ENCODE results near the gene SOCS3. TPM values are rescaled to one million over a fixed set of nuclear protein-coding genes. Genes with fewer than 3 reads are reported as not detected.

The SOCS3 gene
- total RNA-seq, 1 donor from 2014 or later = 13.4 TPM

DNA sequence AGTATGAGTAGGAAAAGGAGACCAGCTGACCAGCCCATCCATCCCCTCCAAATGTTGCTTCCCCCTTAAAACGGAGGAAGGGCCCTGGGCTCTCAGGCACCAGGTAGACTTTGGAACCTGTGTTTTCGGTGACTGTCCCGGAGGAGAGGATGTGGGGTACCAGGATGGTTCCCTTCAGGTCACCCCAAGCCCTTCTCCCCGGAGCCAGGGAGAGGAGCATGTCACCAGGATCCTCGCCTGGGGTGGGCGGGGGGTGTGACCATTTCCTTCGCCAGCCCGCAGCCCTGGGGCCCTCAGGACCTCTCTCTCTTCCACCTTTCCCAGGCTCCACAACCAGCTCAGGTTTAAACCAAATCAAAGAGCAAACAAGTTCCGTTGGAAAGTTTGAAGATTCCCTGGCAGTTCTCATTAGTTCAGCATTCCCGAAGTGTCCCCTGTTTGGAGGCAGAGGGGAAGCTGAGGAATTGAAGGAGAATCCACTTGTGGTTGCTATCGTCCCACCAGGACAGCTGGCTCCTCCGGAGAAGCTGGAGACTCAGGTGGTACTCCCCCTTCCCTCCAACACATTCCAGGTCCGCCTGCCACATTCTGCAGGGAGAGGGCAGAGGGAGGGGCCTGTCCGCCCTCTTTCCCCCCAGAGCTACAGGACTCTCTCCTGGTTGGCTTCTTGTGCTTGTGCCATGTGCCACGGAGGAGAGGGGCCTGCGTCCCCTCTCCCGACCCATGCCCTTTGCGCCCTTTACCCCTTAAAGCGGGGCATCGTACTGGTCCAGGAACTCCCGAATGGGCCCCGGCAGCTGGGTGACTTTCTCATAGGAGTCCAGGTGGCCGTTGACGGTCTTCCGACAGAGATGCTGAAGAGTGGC, 2.0 kb downstream of the SOCS3 start:
- Histone ChIP-seq H3K9me3 (ENCODE audit: insufficient read depth, low read depth, low read length) (no peaks in the 10 kb centered on the region), H2AFZ (ENCODE audit: low read depth, low read length) (no peak overlapping the region), H3K27ac (ENCODE audit: low read depth, low read length) (peak overlapping the region; percentile 80), H3K36me3 (ENCODE audit: insufficient read depth, low read length) (peaks cover 5% of the 10 kb centered on the region), H3K9ac (ENCODE audit: low read length) (peak overlapping the region; percentile 93), H3K4me1 (ENCODE audit: insufficient read depth, low read length) (peaks cover 45% of the 10 kb centered on the region), H3K4me2 (ENCODE audit: low read length) (peak overlapping the region; percentile 94), H3K27me3 (ENCODE audit: insufficient read depth, low read length) (no peaks in the 10 kb centered on the region), H4K20me1 (ENCODE audit: insufficient read depth, low read length) (peaks cover 42% of the 10 kb centered on the region), H3K79me2 (ENCODE audit: insufficient read depth, low read length) (peaks cover 38% of the 10 kb centered on the region), H3K4me3 (ENCODE audit: insufficient read depth, low read depth, low read length) (peak overlapping the region; percentile 80)
- no peak for FAIRE-seq
- Mint-ChIP-seq H3K27ac (ENCODE audit: unreplicated experiment) (peak overlapping the region; percentile 83), H3K4me3 (ENCODE audit: unreplicated experiment) (peak overlapping the region; percentile 87), H3K36me3 (ENCODE audit: low read depth, unreplicated experiment) (no peaks in the 10 kb centered on the region), H3K9me3 (ENCODE audit: unreplicated experiment) (no peaks in the 10 kb centered on the region), H3K27me3 (ENCODE audit: low read depth, unreplicated experiment) (peaks cover 5% of the 10 kb centered on the region), H3K4me1 (ENCODE audit: low read depth, unreplicated experiment) (peaks cover 28% of the 10 kb centered on the region)
- no peak for DNase-seq (ENCODE audit: low read depth)
- TF ChIP-seq, protein P1, sequence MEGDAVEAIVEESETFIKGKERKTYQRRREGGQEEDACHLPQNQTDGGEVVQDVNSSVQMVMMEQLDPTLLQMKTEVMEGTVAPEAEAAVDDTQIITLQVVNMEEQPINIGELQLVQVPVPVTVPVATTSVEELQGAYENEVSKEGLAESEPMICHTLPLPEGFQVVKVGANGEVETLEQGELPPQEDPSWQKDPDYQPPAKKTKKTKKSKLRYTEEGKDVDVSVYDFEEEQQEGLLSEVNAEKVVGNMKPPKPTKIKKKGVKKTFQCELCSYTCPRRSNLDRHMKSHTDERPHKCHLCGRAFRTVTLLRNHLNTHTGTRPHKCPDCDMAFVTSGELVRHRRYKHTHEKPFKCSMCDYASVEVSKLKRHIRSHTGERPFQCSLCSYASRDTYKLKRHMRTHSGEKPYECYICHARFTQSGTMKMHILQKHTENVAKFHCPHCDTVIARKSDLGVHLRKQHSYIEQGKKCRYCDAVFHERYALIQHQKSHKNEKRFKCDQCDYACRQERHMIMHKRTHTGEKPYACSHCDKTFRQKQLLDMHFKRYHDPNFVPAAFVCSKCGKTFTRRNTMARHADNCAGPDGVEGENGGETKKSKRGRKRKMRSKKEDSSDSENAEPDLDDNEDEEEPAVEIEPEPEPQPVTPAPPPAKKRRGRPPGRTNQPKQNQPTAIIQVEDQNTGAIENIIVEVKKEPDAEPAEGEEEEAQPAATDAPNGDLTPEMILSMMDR (IDR thresholded peaks at IDR 0.05; ENCODE audit: insufficient read depth, low read depth, low read length) = no peak
- TF ChIP-seq EZH2 (IDR thresholded peaks at IDR 0.05; ENCODE audit: insufficient read depth, low read length) = no peak

DNA sequence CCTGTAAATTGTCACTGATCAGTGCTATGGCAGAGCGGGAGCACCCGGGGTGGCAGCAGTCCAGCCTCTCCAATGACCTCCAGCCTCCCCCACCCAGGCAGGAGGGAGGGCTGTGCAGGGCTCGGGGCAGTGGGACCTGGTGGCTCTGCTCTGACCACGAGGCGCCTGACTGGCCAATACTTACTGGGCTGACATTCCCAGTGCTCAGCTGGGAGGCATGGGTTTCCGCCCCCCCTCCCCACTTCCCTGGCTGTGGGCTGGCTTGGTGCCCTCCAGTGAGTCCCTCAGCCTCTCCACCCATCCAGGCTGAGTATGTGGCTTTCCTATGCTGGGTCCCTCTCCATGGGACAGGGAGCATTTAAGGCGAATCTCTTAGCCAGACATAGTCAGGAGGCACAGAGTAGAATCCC, 2.7 kb downstream of the SOCS3 start:
- no peaks in the 10 kb centered on the region for H3K9me3 Mint-ChIP-seq (ENCODE audit: unreplicated experiment)
- Histone ChIP-seq H4K20me1 (ENCODE audit: insufficient read depth, low read length) (peaks cover 42% of the 10 kb centered on the region), H3K9me3 (ENCODE audit: insufficient read depth, low read depth, low read length) (no peaks in the 10 kb centered on the region), H3K36me3 (ENCODE audit: insufficient read depth, low read length) (peaks cover 5% of the 10 kb centered on the region), H2AFZ (ENCODE audit: low read depth, low read length) (no peak overlapping the region), H3K4me3 (ENCODE audit: insufficient read depth, low read depth, low read length) (peak overlapping the region; percentile 80), H3K4me2 (ENCODE audit: low read length) (peak overlapping the region; percentile 94), H3K79me2 (ENCODE audit: insufficient read depth, low read length) (peaks cover 38% of the 10 kb centered on the region), H3K27ac (ENCODE audit: low read depth, low read length) (peak overlapping the region; percentile 80), H3K4me1 (ENCODE audit: insufficient read depth, low read length) (peaks cover 49% of the 10 kb centered on the region), H3K27me3 (ENCODE audit: insufficient read depth, low read length) (no peaks in the 10 kb centered on the region), H3K9ac (ENCODE audit: low read length) (peak overlapping the region; percentile 93)
- peak overlapping the region; percentile 80 for H3K27ac Mint-ChIP-seq (ENCODE audit: unreplicated experiment)
- peaks cover 3% of the 10 kb centered on the region for H3K27me3 Mint-ChIP-seq (ENCODE audit: low read depth, unreplicated experiment)
- no peak for TF ChIP-seq EZH2 (IDR thresholded peaks at IDR 0.05; ENCODE audit: insufficient read depth, low read length)
- TF ChIP-seq, protein P1 (IDR thresholded peaks at IDR 0.05; ENCODE audit: insufficient read depth, low read depth, low read length) = no peak
- no peaks in the 10 kb centered on the region for H3K36me3 Mint-ChIP-seq (ENCODE audit: low read depth, unreplicated experiment)
- DNase-seq (ENCODE audit: low read depth) (peak; percentile 70), FAIRE-seq (no peak)
- peak overlapping the region; percentile 87 for H3K4me3 Mint-ChIP-seq (ENCODE audit: unreplicated experiment)
- peaks cover 30% of the 10 kb centered on the region for H3K4me1 Mint-ChIP-seq (ENCODE audit: low read depth, unreplicated experiment)

Measured in astrocyte (in vitro differentiated cells and primary cell).